Mammary epithelial cell (primary cell): Measurements from ENCODE around the gene KRT86.

ENCODE experiments used
- CTCF ChIP-seq, 2 donors: IDR thresholded peaks in 1 of 2; conservative IDR thresholded peaks in 1 of 2; 2 replicates each; pipeline ENCODE4 v1.5.1; 2011 to 2012; ENCODE audit warnings: inconsistent platforms in 2 of 2, low read length in 2 of 2, mild to moderate bottlenecking in 2 of 2, control low read depth in 1 of 2, low read depth in 1 of 2; ENCODE audit not compliant: insufficient read depth in 1 of 2; ENCODE audit errors: extremely low read depth in 1 of 2
- EZH2 ChIP-seq: IDR thresholded peaks from 2 replicates; pipeline ENCODE4 v1.6.1; 2012; ENCODE audit warnings: low read length, inconsistent platforms, borderline replicate concordance

- TF ChIP-seq CTCF (conservative IDR thresholded peaks at IDR 0.05 in 1 of 2, IDR thresholded peaks at IDR 0.05 in 1 of 2; ENCODE audit: extremely low read depth in 1 of 2, insufficient read depth in 1 of 2, low read depth in 1 of 2, low read length in 2 of 2) = no peak
- no peak for TF ChIP-seq EZH2
These were observed 49.1 kb downstream of the KRT86 start for GRCh38 chr12:52323416-52324152.
